Activated naive CD8-positive, alpha-beta T cell treated with anti-CD3 and anti-CD28 coated beads, Interleukin-2, amount 10 ng/mL, durations not matched to agents 7 days and 5 days (primary cell): Measurements from ENCODE around the gene SNX30. TPM values are rescaled to one million over a fixed set of nuclear protein-coding genes. Genes with fewer than 3 reads are reported as not detected.

Experiments
- ATAC-seq: fragments of 150-1000 bp; cut with Tn5 transposase; one replicate; pipeline ENCODE4 v1.10.0; 2021; ENCODE audit warnings: low read depth, moderate library complexity
- POLR2A ChIA-PET: fragments of 350-600 bp; sonication (Branson Sonifier 250); formaldehyde crosslinking; loops from one replicate; lab custom pipeline; 2021; ENCODE audit warnings: antibody characterized with exemption; lab: Charles Lee
- DNase-seq: peaks from one replicate; pipeline ENCODE4 v3.0.0; 2021
- H3K27ac Mint-ChIP-seq: one replicate; pipeline ENCODE4 v1.8.0; 2022; ENCODE audit warnings: mild to moderate bottlenecking, mixed read lengths
- H3K27me3 Mint-ChIP-seq: one replicate; pipeline ENCODE4 v1.8.0; 2022; ENCODE audit warnings: mild to moderate bottlenecking, moderate library complexity, mixed read lengths
- H3K36me3 Mint-ChIP-seq: one replicate; pipeline ENCODE4 v1.8.0; 2021; ENCODE audit warnings: mild to moderate bottlenecking, mixed read lengths
- H3K4me1 Mint-ChIP-seq: one replicate; pipeline ENCODE4 v1.8.0; 2021; ENCODE audit warnings: mixed read lengths
- H3K4me3 Mint-ChIP-seq: one replicate; pipeline ENCODE4 v1.8.0; 2022; ENCODE audit warnings: mild to moderate bottlenecking, moderate library complexity, mixed read lengths
- H3K9me3 Mint-ChIP-seq: one replicate; pipeline ENCODE4 v1.8.0; 2021; ENCODE audit warnings: mixed read lengths
- total RNA-seq, 2 experiments: library from RNA; stranded (reverse); gene quantifications; one replicate each; pipeline ENCODE4 v1.2.3, GENCODE V29; 2021

The SNX30 gene
- total RNA-seq, 2 experiments from 2014 or later, result 9.0 to 9.6 TPM

DNA sequence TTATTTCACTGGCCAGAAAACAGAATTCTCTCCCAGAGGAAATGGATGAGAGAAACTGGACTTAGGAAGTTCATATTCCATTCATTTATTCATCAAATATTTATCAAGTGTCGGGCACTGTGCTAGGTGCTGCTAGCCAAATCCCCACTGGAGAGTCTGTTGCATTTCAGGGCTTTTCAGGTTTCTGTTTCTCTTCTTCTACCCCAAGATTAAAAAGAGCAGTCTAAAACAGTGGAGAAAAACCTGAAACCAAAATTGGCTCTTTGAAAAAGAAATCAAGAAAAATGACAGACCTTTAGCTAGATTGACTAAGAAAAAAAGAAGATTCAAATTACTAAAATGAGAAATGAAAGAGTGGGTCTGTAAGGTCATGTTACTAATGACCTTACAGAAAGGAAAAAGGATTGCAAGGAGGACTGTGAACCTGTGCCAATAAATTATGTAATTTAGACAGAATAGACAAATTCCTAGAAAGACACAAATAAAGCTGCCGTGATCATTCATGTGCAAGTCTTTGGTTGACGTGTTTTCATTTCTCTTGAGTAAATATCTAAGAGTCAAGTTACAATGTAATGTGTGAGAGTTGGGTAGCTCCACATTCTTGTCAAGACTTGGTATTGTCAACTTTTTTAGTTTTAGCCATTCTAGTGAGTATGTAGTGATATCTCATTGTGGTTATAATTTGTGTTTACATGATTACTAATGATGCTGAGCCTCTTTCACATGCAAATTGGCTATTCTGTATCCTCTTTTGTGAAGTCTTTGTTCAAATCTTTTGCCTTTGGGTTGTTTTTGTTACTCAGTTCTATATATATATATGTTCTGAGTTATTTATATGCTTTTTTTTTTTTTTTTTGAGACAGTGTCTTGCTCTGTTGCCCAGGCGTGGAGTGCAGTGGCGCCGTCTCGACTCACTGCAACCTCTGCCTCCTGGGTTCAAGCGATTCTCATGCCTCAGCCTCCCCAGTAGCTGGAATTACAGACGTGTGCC lies 23.7 kb downstream of the SNX30 start:
- no peaks in the 10 kb centered on the region for H3K27me3 Mint-ChIP-seq
- POLR2A ChIA-PET, result interaction anchor here (0.6 kb wide), 1 partner anchor 611 kb away, joined by 3 read pairs; no protein-coding TSS in a partner anchor
- H3K4me1 Mint-ChIP-seq, result peaks cover 43% of the 10 kb centered on the region
- H3K4me3 Mint-ChIP-seq, result no peak overlapping the region
- peaks cover 1% of the 10 kb centered on the region for H3K9me3 Mint-ChIP-seq
- no peak overlapping the region for H3K27ac Mint-ChIP-seq
- no peak for DNase-seq
- H3K36me3 Mint-ChIP-seq, result peaks cover 13% of the 10 kb centered on the region
- no peak for ATAC-seq

DNA sequence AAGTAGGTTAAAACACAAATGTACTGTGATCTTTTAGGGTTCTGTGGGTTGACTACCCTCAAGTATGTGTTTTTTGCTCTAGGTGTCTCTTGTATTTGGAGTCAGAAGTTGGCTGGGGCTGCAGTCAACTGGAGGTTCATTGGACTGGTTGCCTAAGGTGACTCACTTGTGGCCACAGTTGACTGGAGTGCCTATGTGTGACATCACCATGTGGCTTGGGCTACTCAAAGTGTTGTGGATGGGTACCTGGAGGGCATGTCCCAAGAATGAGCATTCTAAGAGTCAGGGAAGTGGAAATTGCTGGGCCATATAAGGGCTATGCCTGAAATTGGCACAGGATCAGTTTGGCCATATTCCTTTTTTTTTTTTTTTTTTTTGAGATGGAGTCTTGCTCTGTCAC lies 27.4 kb downstream of the SNX30 start:
- DNase-seq, result no peak
- POLR2A ChIA-PET, result no interaction called here
- peak; percentile 47 for ATAC-seq
- Mint-ChIP-seq H3K4me3 (no peak overlapping the region), H3K4me1 (peaks cover 23% of the 10 kb centered on the region), H3K27me3 (no peaks in the 10 kb centered on the region), H3K27ac (peak overlapping the region; percentile 1), H3K9me3 (peaks cover 1% of the 10 kb centered on the region), H3K36me3 (peaks cover 9% of the 10 kb centered on the region)

DNA sequence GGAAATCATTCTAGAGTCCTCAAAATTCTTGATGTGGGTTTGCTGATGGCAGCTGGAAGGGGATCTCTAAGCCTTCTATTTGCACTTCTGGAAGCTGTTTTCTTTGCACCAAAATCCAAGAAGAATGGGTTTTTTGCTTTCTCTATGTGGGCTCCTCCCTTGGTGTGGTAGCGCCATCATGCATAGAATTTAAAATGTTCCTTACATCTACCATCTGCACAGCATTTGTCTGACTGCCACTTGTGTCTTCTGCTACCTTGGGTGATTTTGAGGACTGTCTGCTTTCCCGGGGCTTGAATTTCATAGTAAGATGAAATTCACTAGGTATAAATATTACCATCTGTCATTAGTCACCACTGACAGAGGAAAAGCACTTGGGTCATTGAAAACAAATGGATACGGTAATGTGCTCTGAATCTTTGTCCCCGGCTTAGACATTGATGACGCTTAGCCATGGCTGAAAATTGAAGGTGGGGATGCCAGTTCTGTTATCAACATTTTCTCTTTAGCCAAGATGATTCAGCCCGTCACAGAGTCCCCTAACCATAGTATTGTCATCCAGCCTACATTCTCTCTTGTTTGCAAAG lies 30.0 kb downstream of the SNX30 start:
- H3K4me1 Mint-ChIP-seq, result peaks cover 15% of the 10 kb centered on the region
- H3K27me3 Mint-ChIP-seq, result no peaks in the 10 kb centered on the region
- H3K36me3 Mint-ChIP-seq, result peaks cover 9% of the 10 kb centered on the region
- no peak for ATAC-seq
- no peak overlapping the region for H3K27ac Mint-ChIP-seq
- no peak for DNase-seq
- no peak overlapping the region for H3K4me3 Mint-ChIP-seq
- H3K9me3 Mint-ChIP-seq, result peaks cover 1% of the 10 kb centered on the region
- POLR2A ChIA-PET, result no interaction called here

DNA sequence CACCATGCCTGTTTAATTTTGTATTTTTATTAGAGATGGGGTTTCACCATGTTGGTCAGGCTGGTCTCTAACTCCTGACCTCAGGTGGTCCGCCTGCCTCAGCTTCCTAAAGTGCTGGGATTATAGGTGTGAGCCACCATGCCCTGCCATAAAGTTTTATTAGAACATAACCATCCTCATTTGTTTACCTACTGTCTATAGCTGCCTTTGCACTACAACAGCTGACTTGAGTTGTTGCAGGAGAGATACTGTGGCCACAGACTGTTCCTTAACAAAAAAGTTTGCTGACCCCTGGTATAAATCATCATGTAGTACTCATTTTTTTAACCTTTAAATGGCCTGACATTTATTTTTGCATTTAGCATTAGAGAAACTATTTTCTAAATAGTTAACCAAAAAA lies 31.7 kb downstream of the SNX30 start:
- peaks cover 21% of the 10 kb centered on the region for H3K4me1 Mint-ChIP-seq
- H3K36me3 Mint-ChIP-seq, result peaks cover 5% of the 10 kb centered on the region
- no peak for DNase-seq
- POLR2A ChIA-PET, result no interaction called here
- no peaks in the 10 kb centered on the region for H3K27me3 Mint-ChIP-seq
- no peaks in the 10 kb centered on the region for H3K9me3 Mint-ChIP-seq
- no peak overlapping the region for H3K4me3 Mint-ChIP-seq
- no peak overlapping the region for H3K27ac Mint-ChIP-seq
- no peak for ATAC-seq

DNA sequence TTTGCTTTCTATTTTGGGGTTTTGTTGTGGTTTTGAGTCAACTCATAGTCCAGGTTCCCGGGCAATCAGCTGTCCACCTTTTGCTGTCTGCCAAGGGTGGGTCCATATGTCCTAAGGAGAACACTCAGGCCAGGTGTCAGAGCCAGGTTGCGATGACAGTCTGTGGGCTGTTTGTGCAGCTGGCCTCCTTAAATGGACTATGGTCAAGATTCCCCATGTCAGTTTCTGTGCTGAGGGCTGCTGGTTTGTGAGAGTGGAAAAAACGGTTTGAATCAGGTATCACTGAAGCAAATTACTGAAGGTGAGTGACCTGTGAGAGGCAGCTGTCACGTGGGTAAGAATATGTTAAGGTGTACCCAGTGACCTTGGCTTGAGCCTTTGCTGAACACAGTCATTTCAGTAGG lies 33.0 kb downstream of the SNX30 start:
- peaks cover 5% of the 10 kb centered on the region for H3K36me3 Mint-ChIP-seq

DNA sequence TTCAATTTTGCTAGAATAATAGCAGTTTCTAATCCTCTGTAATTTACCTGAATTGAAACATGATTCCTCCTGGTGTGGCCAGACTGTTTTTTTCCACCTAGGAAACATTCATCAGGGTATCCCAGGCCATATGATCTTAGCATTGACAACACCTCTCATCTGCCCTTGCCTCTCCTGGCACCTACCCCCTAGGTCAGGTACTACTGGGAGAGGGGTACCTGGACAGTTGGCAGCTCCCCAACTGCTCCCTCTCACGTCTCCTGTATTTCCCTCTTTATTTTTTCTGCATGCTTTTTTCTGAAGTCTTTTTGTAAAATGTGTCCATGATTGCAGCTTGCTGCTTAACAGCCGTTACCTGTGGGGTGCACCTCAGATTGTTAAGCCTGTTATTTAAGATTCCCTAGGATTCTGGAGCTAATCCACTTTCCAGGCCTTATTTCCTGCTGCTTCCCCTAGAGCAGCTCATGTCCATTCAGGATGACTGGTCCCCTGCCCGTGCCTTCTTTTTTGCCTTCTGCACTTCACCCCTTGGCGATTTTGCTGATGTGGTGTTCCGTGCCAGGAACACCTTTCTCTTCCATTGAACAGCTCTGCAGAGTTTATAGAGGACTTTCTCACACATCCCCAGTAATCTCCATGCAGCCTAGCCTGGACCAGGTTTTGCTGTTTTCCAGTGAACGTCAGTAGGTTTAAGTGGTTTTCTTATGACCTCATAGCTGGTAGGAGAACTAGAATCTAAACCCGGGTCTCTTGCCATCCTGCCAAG lies 33.6 kb downstream of the SNX30 start:
- H3K27me3 Mint-ChIP-seq, result no peaks in the 10 kb centered on the region

More for the DNA sequence above, 33.0 kb downstream of the SNX30 start:
- ATAC-seq (no peak), DNase-seq (no peak)
- Mint-ChIP-seq H3K27me3 (no peaks in the 10 kb centered on the region), H3K4me3 (no peak overlapping the region), H3K9me3 (no peaks in the 10 kb centered on the region), H3K27ac (no peak overlapping the region), H3K4me1 (peaks cover 17% of the 10 kb centered on the region)
- POLR2A ChIA-PET, result no interaction called here

DNA sequence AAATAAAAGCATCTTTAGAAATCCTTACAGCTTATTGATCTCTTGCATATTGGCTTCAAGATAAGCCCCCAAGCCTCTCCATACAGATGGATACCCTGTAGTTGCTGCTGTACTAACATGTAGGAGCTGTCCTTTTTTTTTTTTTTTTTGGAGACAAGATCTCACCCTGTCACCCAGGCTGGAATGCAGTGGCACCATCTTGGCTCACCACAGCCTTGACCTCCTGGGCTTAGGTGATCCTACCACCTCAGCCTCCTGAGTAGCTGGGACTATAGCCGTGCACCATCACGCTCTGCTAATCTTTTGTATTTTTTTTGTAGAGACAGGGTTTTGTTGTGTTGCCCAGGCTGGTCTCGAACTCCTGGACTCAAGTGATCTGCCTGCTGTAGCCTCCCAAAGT lies 35.4 kb downstream of the SNX30 start:
- no peak for ATAC-seq

More for the DNA sequence above, 33.6 kb downstream of the SNX30 start:
- Mint-ChIP-seq H3K27ac (no peak overlapping the region), H3K4me1 (peaks cover 13% of the 10 kb centered on the region), H3K36me3 (peaks cover 5% of the 10 kb centered on the region), H3K9me3 (no peaks in the 10 kb centered on the region), H3K4me3 (no peak overlapping the region)
- POLR2A ChIA-PET, result no interaction called here
- DNase-seq (no peak), ATAC-seq (no peak)

DNA sequence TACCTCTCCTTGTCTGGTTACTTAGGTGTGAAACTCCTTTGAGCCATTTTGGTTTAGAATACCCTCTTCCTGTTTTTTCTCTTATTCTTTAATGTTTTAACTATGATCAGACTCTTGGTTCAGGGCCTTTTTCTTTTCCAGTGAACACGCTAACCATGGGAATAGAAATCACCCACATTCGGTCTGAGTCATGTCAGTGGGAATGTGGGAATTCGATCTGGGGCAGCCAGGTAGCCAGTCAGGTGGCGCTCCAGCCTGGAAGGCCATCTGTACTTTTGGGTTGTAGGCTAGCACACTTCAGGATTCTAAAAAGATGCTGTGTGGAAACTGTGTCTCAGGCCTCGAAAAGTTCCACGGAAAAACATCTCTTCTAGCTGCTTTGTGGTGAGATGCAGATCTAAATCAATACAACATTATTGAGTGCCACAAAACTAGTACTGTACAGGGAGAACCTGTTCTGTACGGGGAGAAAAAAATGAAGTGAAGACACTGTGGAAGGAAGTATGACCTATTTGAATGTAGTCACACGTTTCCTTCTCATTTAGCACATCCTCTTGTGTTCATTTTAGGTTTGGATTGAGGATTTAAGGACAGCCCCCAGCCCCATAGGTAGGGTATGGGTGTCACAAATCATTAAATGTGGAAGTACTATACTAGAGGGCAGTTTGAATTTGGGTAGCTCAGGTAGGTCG lies 36.4 kb downstream of the SNX30 start:
- POLR2A ChIA-PET, result no interaction called here
- H3K36me3 Mint-ChIP-seq, result peaks cover 5% of the 10 kb centered on the region
- no peak overlapping the region for H3K27ac Mint-ChIP-seq
- H3K4me1 Mint-ChIP-seq, result peaks cover 10% of the 10 kb centered on the region
- no peaks in the 10 kb centered on the region for H3K27me3 Mint-ChIP-seq
- no peak for DNase-seq
- no peak for ATAC-seq
- H3K9me3 Mint-ChIP-seq, result no peaks in the 10 kb centered on the region
- H3K4me3 Mint-ChIP-seq, result no peak overlapping the region

More for the DNA sequence above, 35.4 kb downstream of the SNX30 start:
- H3K27me3 Mint-ChIP-seq, result no peaks in the 10 kb centered on the region
- no peak for DNase-seq
- no peak overlapping the region for H3K27ac Mint-ChIP-seq
- POLR2A ChIA-PET, result interaction anchor here (0.7 kb wide), 1 partner anchor 10 kb away, joined by 3 read pairs; no protein-coding TSS in a partner anchor
- H3K4me3 Mint-ChIP-seq, result no peak overlapping the region
- H3K4me1 Mint-ChIP-seq, result peaks cover 10% of the 10 kb centered on the region
- no peaks in the 10 kb centered on the region for H3K9me3 Mint-ChIP-seq
- H3K36me3 Mint-ChIP-seq, result peaks cover 5% of the 10 kb centered on the region

DNA sequence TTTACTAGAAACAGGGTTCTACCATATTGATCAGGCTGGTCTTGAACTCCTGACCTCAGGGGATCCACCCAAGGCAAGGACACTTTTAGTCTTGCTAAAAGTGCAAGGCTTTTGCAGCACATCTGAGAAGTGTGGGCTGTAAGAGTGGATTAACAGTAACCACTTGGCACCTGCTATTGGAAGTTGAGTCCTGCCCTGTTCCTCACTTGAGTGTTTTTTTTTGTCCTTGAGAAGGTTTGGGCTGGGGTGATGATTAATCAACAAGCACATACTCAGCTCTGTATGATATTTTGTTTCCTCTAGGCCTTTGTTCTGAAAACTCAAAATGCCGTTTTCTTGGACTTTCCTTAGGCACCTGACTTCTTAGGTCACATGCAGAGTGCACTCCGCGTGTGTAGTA lies 37.4 kb downstream of the SNX30 start:
- no peaks in the 10 kb centered on the region for H3K27me3 Mint-ChIP-seq
- H3K4me1 Mint-ChIP-seq, result peaks cover 14% of the 10 kb centered on the region
- no peak for ATAC-seq
- POLR2A ChIA-PET, result no interaction called here
- H3K36me3 Mint-ChIP-seq, result peaks cover 5% of the 10 kb centered on the region
- H3K9me3 Mint-ChIP-seq, result no peaks in the 10 kb centered on the region
- DNase-seq, result no peak
- H3K4me3 Mint-ChIP-seq, result no peak overlapping the region
- no peak overlapping the region for H3K27ac Mint-ChIP-seq

DNA sequence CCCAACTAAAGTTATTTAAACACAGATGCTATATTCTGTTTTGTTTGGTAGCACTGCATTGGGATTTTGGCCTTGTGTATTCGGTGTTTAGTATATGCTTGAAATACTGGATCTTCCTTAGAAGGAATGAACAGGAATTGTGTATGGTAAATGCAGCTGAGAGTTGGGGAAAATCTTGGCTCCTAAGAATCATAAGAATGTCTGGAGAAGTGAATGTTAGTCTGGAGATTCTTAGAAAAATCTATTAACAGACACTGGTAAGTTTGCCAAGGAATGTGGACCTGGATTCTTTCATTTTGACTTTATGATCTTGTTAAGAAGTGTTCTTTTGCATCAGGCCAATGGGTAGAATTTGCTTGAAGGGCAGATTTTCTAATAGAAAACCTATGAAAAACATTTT lies 38.9 kb downstream of the SNX30 start:
- Mint-ChIP-seq H3K36me3 (peaks cover 5% of the 10 kb centered on the region), H3K27ac (no peak overlapping the region), H3K27me3 (no peaks in the 10 kb centered on the region), H3K9me3 (no peaks in the 10 kb centered on the region), H3K4me1 (peaks cover 17% of the 10 kb centered on the region), H3K4me3 (no peak overlapping the region)
- no peak for DNase-seq
- POLR2A ChIA-PET, result no interaction called here
- no peak for ATAC-seq

DNA sequence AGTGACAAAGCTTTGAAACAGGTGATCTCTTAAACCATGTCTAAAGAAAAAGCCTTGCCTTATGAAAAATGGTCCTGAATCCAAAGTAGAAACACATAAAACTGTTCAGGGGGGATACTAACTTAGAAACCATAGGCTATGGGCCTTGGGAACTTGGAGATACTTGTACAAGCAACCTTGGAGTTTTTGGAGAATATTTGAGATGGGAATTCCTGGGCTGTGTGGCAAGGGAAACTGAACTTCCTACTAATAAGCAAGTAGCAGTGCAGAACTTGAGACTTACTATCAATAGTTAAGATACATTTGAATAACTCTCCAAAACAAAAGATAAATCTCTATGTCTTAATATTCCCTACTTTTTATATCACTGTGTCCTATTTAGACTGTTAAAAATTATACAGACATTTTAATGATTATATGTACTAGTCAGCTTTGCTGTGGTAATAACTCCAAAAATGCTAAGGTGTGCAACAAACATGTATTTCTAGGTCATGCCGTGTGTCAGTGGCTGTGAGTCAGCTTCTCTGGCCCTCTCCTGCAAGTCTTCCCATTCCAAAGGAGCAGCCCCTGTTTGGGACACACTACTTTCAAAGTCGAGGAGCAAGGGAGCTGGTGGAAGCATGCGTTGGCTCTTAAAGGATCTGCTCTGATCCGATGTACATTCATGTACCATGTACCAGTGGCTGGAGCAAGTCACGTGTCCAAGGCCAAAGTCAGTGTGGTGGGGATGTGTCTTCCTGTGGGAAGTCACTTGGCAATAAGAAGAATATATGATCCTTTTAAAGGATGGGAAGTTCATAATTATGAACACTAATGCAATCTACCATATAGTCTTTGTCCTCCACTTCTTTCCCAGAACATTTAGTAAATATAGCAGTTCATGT lies 39.6 kb downstream of the SNX30 start:
- Mint-ChIP-seq H3K4me3 (no peak overlapping the region), H3K36me3 (peaks cover 5% of the 10 kb centered on the region), H3K9me3 (no peaks in the 10 kb centered on the region), H3K27me3 (no peaks in the 10 kb centered on the region), H3K4me1 (peaks cover 17% of the 10 kb centered on the region), H3K27ac (no peak overlapping the region)
- no peak for DNase-seq
- no peak for ATAC-seq
- POLR2A ChIA-PET, result no interaction called here

DNA sequence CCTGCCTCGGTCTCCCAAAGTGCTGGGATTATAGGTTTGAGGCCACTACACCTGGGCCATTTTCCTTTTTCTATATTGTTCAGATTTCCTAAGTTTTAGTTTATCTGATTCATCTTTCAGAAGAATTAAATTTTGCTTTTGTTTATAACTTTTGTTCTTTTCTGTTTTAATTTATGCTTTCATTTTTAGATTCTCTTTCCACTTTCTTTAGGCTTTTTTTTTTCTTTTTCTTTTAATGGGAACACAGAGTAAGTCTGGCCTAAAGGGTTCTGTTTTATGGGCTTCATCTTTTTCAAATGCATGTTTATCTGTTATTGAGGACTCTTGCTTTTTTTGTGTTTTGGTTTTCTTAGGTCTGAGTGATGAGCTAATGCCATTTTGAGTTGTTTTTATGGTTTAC lies 42.1 kb downstream of the SNX30 start:
- no peak for DNase-seq
- Mint-ChIP-seq H3K27me3 (no peaks in the 10 kb centered on the region), H3K27ac (no peak overlapping the region), H3K4me3 (no peak overlapping the region), H3K9me3 (no peaks in the 10 kb centered on the region), H3K4me1 (peaks cover 9% of the 10 kb centered on the region), H3K36me3 (no peaks in the 10 kb centered on the region)
- POLR2A ChIA-PET, result interaction anchor here (1.0 kb wide), 1 partner anchor 75 kb away, joined by 3 read pairs; the partner anchor contains the start of gene INIP
- ATAC-seq, result no peak
